HG03521 (cell line): ENCODE results near the gene CFAP74.

Experiments
- ATAC-seq: cut with Tn5 transposase; IDR thresholded peaks from one replicate; pipeline ENCODE4 v1.9.1; 2021; ENCODE audit warnings: mild to moderate bottlenecking, moderate library complexity; ENCODE audit not compliant: unreplicated experiment

The CFAP74 gene

DNA sequence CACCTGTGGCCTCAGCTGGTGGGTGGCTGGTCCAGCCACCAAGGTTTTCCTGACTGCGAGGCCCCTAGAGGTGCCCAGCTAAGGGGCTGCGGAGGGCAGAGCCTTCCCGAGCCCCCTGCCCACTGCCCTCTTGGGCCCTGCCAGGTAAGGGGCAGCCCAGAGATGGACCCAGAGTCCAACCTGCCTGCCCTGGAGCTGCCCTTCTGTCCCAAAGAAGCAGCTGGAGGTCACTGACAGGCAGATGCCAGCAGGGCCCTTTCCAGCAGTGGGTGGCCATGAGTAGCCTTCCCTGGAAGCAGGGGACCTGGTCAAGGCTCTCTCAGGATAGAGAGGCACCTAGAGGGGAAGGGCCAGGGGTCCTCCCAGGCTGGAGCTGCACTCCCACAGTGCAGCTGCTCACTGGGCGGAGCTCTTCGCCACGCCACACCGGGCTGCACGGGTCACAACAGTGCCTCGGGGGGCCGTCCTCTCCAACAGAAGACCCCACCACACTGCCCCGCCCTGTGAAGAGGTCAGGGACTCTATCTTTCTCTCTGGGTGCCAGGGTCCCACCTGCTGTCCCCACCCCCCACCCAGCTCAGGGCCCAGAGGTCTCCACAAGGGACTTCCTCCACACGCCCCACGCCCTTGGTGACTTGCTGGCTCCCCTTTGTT is 101.8 kb downstream of the CFAP74 start:
- ATAC-seq: no peak

DNA sequence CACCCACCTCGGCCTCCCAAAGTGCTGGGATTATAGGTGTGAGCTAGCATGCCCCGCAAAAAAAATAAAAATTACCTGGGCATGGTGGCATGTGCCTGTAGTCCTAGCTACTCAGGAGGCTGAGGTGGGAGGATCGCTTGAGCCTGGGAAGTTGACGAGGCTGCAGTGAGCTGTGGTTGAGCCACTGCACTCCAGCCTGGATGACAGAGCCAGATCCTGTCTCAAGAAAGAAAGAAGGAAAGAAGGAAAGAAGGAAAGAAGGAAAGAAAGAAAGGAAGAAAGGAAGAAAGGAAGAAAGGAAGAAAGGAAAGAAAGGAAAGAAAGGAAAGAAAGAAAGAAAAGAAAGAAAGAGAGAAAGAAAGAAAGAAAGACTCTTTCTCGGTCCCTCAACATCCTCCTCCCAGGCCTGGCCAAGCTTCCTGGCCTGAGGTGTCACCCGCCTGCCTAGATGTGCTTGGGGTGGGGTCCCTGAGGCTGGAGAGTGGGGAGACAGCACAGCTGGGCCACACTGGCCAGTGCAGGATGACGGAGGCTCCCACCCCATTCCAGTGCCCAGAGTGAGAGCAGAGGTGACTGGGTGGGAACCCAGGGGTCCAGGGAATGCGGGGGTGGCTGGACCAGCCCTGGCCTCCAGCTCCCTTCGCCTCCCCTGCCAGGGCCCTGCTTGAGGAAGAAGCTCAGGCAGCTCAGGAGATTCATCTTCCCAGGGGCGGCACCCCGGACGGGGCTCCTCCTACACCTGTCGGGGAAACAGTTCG is 102.5 kb downstream of the CFAP74 start:
- ATAC-seq: no peak

DNA sequence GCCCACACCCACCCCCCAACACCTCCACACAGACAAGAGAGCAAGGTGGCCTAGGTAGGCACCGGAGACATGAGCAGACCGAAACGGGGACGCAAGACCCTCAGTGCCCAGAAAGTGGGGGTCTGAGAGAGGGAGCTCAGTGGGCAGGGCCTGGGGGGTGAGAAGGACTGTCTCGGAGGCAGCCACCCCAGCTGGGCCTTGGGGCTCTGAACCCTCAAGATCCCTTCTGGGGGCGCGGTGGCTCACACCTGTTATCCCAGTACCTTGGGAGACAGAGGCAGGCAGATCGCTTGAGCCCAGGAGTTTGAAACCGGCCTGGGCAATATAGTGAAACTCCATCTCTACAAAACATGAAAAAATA is 103.6 kb downstream of the CFAP74 start:
- no peak for ATAC-seq

DNA sequence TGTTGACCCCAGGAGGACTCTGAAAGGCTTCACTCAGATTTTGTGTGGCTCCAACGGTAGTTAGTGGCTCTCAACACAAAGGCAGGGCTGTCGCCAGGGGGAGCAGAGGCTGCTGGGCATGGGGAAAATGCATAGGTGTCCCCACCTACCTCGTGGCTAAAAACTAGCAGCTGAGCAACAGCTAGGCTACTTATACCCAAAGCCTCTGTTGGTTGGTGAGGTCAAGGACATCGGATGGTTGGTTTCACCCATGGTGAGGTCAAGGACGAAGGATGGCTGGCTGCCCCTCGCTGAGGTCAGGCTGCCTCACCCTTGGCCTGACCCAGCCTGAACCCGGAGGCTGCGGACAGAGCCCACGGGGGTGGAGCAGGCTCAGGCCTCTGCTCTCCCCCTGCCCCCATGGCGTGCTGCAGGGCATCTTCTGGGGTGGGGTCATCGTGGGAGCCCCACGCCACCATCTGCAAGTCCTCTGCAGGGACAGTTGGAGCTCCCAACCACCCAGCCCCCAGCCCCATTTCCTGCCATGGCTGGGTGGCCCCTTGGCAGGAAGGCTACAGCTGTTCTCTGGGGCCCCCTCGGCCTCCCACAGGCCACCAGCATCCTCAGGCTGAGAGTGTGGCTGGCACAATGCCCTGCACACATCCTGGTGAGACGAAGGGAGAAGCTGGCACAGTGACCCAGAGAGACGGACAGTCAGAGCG is 104.2 kb downstream of the CFAP74 start:
- ATAC-seq: no peak

DNA sequence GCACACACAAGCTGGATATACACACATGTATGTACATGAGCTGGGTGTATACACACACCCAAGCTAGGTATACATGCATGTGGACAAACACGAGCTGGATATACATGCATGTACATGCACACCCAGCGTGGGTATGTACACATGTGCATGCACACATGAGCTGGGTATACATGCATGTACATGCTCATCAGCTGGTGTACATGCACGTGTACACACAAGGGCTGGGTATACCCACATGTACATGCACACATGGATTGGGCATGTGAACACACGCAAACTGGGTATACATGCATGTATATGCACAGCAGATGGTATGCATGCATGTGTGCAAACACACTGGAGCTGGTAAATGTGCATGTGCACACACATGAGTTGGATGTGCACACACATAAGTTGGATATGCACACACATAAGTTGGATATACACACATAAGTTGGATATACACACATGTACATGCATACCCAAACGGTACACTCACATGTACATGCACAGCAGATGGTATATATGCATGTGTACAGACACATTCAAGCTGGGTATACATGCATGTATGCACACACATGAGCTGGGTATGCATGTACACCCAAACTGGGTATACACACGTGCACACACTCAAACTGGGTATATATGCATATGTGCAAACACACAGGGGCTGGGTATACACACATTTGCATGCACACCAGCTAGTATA is 105.2 kb downstream of the CFAP74 start:
- ATAC-seq: no peak

DNA sequence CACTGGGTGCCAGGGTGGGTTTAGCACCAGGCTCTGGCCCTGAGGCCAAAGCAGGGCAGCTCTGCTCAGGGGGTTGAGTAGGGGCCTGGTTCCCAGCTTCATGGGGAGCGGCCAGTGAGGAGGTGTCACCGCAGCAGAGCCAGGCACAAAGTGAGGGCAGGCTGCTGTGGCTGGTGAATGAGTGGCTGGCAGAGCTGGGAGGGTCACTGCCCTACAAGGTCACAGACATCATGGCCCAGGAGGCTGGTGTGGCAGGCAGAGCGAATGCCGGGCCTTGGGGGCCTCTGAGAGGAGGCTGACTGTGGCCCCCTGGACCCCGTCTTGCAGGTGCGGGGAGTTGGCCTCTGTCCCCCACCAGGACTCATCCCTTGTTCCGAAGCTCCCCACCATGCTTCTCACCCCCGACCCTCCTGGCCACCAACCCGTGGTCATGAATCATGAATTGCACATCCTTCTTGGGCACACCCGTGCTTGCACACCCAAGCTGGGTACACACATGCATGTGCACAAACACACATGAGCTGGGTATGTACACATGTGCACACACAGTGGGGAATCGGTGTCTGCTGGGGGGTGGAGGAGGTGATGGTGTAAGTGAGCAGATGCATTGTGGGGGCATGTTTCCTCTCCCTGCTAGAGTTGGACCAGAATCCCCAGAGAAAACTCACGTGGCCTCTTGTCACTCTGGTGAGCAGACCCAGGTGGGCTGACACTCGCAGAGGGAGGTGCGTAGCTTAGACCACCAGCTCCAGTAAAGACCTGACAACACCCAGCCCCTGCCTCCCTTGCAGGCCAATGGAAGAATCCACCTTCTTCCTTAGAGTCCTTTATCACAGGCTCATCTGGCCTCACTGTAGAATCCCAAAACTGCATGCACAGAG is 107.9 kb downstream of the CFAP74 start:
- ATAC-seq: no peak

DNA sequence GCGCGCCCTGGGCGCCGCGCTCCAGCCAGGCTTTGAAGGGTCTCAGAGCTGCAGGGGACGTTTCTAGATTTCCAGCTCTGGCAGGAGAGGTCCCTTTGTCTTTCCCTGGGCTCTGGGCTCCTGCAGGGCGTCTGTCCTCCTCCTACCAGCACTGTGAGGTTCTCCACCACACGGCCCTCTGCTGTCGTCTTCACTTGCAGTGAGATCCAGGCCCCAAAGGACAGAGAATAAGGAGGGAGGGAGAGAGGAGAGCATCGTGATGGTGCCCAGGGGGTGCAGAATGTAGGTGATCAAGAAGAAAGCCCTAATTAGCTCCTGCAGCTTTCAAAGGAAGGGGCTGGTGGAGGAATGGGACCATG is 108.5 kb downstream of the CFAP74 start:
- ATAC-seq: no peak

DNA sequence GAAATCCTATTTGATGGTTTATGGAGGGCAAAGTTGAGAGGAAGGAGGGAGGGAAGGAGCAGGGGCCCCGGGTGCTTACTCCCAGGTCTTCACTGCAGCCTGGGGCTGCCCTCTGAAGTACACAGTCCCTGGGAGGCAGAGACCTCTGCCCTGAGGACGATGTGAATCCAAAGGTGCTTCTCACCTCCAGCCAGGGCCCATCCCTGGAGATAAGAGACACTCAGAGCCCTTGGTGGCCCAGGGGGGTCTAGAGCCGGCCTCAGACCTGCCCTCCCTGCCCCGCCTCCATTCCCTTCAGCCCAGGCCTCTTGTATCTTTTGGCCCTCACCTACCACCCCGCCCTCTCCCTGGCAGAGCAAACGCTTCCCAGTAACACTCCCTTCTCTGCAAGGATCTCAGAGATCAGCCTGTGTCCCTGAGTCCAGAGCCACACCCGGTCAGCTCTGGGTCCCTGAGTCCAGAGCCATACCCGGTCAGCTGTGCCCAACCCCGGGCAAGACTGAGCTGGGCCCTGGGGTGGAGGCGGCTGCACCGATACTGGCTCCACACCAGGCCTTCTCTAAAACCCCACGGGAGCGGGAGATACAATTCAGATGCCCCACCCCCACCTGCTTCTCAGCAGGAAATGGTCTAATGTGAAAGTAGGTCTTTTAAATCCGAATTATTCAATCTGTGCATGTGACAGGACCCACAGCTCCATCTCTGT is 109.1 kb downstream of the CFAP74 start:
- ATAC-seq: no peak

DNA sequence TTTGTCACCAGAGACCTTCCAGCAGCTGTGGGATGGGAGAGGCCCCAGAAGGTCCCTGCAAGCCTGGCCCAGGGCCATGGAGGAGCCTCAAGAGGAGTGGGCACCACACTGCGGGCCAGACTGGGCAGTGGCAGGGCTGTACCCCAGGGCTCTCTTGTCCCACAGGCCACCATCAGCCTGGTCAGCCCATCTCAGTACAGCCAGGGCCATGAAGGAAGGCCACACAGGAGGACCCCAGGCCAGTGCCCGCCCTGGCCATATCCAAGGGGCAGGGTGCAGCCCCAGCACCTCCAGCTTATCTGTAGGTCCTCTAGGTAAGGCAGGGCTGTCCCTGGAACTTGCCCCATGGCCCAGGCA is 109.6 kb downstream of the CFAP74 start:
- ATAC-seq: no peak

DNA sequence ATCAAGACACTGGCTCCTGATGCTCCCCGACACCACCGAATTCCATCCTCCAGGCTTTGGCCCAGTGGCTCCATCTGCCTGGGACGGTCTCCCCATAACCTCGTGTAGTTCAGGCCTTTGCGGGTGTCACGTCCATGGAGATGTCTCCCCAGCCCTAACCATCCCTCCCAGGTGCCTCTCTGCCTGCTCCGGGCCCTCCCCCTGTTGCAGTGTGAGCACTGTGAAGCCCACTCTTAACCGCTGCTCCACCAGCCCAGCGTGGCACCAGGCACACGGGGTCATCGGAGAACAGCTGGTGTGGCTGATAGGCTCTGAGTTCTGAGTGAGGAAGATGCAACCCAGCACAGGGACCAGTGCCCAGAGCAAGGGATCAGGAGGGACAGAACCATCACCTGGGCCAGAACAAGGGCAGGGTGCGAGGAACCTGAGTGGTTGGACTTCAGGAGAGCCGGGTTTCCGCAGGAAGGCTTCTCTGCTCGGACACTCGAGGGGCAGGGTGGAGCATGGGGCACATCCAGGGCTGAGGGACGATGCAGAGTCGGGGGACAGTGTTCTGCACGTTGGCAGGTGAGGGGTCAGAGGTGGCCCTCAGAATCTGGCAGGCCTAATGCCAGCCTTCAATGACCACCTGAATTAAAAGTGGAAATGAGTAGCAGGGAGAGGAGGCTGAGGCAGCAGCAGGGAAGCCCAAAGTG is 110.1 kb downstream of the CFAP74 start:
- no peak for ATAC-seq

DNA sequence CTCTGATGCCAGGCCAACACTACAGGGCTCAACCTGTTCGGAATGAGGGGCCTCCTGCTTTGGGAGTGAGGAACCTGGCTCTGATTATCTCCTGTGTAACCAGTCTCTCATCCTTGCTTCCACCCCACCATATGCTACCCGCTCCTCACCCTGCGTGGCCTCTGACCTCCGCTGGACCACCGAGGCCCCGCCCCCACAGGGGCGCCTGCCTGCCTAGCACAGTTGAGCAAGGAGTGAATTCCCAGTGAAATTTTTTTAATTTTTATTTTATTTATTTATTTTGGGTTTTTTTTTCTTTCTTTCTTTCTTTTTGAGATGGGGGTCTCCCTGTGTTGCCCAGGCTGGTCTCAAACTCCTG is 110.8 kb downstream of the CFAP74 start:
- ATAC-seq: no peak

DNA sequence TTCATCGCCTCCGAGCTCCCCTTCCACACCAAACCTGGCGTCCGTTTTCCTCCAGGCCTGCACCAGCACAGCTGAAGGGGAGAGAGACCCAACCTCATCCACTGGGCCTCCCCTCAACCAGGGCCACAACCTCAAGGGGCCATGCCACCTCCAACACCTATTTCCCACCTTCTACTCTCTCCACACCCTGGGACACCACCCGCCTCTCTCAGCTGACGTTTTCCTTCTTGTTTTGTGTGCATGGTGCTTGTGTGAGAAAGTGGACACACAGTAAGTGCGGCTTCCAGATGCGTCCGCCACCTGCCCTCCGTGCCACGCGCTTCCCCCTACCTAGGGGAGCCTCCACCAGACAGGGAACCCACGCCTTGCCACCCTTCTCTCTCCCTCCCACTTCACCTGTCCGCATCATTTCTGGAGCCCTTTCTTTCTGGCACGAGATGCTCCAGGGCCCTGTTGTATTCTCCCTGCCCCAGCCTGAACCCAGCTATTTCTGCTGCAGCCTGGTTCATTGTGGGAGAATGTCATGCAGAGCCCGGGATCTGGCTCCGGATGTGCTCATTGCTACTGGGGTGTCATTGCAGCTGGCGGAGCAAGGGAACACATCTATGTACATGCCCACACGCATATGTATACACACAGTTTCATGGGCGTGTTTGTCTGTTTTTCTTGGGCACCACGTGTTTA is 111.4 kb downstream of the CFAP74 start:
- no peak for ATAC-seq

DNA sequence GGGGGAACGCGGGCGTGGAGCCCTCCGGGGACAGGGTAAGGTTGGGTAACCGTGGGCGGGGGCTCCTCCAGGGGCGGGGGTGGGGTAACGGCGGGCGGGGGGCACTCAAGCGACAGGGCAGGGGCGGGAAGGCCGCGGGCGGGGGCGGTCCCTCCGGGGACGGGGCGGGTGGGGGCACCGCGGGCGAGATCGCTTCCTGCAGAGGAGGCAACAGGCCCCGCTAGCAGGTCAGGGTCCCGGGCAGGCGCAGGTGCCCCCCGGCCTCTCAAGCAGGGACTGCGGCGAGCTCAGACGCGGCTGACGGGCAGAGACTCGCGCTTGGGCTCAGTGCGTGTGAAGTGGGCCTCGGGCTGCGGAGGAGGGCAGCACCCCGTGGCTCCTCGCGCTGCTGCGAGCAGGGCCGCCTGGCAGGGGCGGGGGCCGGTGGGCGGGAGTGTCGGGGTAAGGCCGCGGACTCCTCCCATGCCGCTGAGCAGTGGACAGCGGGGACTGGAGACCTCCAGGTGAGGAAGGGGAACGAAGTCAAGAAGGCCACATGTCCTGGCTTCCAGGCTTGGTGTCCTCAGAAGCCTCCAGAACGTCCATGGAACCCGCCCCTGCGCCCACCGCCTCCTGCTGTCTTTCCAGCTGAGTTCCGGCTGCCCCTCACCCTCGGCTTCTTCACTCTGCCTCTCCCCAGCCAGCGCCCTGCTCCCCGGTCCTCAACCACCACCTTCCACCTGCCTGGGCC is 112.1 kb downstream of the CFAP74 start:
- no peak for ATAC-seq

DNA sequence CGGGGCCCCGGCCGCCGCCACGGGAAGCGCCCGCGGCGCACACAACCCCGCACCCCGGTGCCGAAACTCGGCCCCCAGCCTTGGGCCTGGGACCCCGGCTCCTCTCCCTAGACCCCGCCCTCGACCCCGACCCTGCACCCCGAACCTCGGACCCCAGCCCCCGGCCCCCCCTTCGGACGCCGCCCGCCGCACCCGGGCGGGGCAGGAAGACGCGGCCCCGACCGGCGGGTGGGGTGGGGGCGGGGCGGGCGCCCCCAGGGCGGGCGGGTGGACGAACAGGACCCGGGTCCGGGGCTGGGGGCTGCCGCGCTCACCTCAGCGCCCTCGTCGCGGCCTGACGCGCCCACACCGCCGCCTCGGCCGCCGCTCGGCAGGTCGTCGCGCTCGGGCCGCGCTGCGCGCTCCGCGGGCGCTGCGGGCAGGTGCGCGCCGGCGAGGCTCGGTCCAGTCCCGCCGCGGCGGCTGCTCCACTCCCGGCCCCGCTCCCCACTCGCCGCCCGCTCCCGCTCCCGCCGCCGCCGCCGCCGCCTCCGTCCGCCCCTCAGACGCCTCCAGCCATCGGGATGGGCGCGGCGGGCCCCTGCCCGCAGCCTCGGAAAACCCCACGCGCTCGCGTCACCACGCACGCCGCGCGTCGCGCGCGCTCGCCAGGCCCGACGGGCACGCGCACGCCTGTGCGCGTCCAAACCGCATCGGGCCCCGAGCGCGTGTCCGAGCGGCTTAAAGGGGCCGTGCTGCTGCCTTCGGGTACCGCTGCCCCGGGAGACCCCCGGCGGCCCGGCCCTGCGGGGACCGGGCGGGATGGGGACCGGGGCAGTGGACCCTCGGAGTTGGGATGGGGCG is 112.9 kb downstream of the CFAP74 start, which contains the start of gene GNB1:
Gene GNB1, minus strand, starts transcription at position 582 of the 843 bp plus-strand sequence. CDS start 65,634 bp downstream, outside the sequence.
- ATAC-seq: peak; percentile 65

DNA sequence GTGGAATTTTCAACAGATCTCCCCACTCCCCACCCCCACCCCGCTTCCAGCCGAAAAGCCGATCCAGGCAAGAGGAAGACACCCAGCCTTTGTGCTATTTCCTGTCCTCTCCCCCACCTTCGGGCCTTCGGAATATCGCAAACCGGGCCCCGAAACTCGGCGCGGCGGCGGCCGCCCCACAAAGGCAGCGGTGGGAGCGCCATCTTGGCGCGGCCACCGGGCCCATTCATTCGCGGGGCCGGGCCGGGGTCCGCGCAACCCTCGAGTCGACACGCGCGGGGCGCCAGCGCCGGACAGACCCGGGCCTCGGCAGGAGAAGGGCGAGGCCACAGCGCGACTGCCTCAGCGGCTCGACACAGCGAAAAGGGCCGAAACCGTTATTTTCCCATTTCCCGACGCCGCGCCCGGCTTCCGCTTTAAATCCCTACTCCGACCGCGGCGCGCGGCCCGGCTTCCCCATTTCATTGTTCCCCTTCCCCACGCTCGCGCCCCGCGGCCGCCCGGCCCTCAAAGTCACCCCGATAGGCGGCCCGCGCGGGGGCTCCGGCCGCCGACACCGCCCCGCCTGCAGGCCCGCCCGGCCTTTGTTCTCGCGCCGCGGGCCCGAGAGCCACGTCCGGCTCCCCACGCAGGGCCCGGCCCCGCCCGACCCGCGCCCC is 113.6 kb downstream of the CFAP74 start:
- peak; percentile 37 for ATAC-seq

DNA sequence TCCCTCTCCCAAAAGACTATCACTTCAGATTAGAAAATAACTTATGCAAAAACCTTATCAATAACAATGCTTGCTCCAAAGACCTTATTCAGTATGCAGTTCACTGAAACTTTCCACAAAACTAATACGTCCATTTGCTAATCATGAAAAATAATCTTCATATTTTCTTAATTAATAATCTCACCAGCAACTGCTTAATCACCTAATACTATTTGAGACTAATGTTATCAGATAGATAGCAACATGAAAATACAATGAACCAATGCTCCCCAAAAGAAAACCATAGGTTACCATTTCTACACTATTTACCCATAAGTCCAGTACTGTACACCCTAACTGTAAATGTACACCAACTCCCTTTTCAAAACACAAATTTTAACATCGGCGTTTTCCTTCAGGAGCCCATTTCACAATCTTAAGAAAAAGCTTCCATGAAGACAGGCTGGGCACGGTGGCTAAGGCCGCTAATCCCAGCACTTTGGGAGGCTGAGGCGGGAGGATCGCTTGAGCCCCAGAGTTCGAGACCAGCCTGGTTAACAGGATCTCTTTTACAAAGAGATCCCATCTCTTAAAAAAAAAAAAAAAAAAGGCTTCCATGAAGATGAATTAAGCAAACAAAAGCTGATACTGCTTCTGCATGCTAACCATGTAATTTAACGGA is 114.4 kb downstream of the CFAP74 start:
- no peak for ATAC-seq
